GM21737 (cell line): Measurements from ENCODE around the gene KIF26A.
"Not testable (repeated sequence)": the region's sequence is repeated elsewhere in the genome, so short reads cannot be mapped to it uniquely, and the experiment has no call there.

Experiments used
- ATAC-seq: cut with Tn5 transposase; IDR thresholded peaks from one replicate; pipeline ENCODE4 v1.9.1; 2021; ENCODE audit warnings: mild to moderate bottlenecking, moderate library complexity; ENCODE audit not compliant: unreplicated experiment

The KIF26A gene

GRCh38 chr14:104219731-104220214 is 81.4 kb downstream of the KIF26A start:
- ATAC-seq, result no peak

- ATAC-seq, result no peak
Measured at GRCh38 chr14:104220215-104221070, 82.1 kb downstream of the KIF26A start.

GRCh38 chr14:104221071-104221625 is 82.8 kb downstream of the KIF26A start:
- no peak for ATAC-seq

DNA sequence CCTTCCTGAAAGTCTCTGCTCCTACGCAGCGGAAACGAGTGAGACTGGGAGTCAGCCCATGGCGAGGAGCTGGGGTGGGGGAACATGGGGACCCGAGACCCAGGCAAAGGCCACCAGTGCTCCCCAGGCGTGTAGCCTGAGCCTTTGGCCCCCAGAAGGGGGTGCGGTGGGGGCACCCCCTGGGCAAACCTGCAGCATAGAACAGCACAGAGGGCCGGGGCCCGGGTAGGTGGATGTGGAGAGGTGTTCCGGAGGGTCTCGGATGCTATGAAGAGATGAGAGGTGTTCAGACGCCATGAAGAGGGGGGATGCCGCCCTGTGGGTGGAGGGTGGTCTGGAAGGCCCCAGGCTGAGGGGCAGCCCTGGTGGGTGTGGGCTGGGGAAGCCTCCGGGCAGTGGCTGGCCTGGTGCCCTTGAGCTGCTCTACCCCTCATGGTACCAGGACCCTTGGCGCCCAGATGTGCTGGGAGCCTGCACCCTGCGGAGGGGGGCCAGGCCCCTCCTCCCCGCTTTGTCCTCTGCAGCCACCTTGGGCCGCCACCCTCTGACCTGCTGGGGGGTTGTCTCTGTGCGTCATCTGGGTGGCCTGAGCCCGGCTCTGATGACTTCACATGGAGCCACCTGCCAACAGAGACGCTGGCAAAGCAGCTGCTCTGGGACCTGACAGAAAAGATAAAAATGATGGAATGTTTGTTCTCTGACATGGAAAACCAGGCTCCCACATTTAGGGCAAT is 83.4 kb downstream of the KIF26A start:
- ATAC-seq, result no peak

DNA sequence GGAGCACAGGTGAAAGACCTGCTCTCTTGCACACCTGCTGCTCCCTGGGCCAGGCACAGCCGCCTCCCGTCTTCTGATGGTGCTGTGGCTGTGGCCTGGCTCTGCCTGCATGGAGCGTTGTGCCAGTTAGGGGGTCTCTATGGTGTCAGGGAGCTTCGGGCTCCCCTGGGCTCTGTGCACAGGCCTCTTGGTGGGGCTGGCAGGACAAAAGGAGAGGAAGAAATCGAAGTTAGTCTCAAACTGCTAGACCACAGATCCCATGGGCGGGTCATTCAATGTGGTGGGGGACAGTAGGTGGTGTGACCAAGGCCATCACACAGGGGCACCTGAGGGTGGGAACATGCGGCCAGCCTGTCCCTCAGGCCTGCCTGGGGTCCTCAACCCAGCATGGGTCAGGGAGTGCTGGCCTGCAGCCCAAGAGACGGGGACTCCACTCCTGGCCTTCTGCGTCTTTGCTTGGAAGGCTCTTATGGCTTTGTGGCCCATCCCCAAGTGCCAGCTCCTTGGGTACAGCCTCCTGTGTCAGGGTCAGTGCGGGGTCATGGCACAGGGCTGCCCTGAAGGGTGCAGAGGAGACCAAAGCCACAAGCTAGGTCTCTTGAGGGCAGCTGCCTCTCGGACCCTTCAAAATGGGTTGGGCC is 84.1 kb downstream of the KIF26A start:
- no peak for ATAC-seq

DNA sequence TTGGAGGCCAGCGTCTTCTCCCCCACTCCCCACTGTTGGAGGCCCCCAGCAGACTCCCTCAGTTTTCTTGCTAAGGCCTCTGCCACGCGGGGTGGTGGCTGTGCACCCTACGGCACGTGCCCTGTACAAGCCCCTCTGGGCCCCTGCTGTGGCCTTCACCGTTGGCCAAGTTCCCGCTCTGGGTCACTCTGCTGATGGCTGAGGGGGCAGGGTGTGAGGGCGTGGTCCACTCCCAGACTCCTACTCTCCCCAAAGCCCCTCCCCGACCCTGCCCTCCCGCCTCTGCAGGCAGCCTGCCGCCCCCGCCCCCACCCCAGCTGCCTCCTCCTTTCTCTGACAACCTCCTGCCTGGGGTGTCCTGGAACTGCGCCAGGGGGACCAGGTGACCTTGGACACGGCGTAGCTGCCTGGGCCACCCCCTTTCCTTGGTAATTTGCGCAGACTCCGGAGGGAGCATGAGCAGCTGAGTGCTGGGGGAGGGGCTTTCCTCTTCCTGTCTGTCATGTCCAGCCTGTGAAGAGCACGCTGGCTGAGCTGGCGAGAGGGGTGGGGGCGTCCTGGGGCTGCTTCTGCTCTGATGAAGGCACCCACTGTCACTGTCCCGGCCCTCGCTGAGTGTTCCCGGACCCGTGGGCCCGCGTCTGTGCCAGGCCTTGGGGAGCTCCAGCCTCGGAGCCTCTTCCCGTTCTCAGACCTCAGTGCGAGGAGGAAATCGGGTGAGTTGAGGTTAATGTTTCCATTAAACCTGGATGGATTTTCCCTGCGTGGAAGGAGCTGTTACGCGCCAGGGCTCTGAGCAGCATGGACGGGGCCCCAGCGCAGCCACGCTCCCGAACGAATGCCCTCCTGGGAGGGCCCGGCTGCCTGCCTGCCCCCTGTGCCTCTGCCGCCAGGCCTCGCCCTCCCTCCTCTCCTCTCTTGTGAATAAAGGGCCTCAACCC is 85.0 kb downstream of the KIF26A start:
- no peak for ATAC-seq

GRCh38 chr14:104224131-104224505 is 85.7 kb downstream of the KIF26A start:
- ATAC-seq, result no peak

- no peak for ATAC-seq
Measured at GRCh38 chr14:104224506-104225277, 86.3 kb downstream of the KIF26A start.

GRCh38 chr14:104225278-104226190 is 87.1 kb downstream of the KIF26A start:
- not testable (repeated sequence) for ATAC-seq

- ATAC-seq, result no peak
Measured at GRCh38 chr14:104226421-104227383, 88.3 kb downstream of the KIF26A start.

GRCh38 chr14:104227806-104228205 is 89.4 kb downstream of the KIF26A start:
- ATAC-seq, result no peak

DNA sequence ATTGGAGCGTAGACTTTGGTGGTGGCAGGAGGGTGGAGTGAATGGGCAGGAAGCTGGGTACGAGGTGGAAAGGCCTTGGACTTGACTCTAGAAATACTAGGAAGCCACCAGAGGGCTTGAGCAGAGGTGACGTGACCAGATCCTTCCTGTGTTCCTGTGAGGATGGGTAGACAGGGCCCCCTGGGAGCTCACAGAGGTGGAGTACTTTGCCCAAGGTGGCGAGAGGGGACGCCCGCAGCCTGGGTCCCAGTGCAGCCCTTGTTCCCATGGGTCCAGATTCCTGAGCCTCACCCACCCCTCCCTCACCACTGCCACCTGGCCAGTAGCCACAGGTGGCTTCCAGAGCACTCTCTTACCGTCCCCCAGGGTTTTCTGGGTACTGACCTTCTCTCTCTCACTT is 89.8 kb downstream of the KIF26A start:
- no peak for ATAC-seq

GRCh38 chr14:104228716-104229533 is 90.5 kb downstream of the KIF26A start:
- ATAC-seq, result no peak

DNA sequence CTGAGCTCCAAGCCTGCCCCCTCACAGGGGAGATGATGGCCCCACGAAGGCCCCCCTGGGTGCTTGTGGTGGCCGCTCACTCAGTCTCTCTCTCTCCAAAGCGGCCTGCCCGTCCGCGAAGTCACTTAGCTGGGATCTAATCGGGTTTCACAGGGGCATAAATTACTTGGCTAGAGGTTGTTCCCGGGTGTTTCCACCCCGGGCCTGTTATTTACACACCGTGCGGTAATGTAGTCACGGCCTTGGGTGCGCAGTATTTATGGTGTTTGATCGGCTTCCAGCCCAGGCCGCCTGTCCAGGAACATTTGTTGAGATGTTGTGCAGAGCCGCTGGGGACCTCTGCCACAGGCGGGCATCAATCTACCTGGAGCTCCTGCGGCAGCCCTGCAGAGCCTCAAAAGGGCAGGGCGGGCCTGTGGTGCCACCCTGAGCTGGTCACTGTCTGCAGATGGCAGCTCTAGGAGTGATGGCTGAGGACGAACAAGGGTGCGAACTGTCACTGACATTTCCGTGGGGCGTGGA is 91.2 kb downstream of the KIF26A start:
- ATAC-seq, result no peak

- ATAC-seq, result no peak
Measured at GRCh38 chr14:104230119-104230815, 91.9 kb downstream of the KIF26A start.
